Esophagus muscularis mucosa (tissue), 3 donors: ENCODE results near the gene CC2D2B.

Experiments used
- CTCF ChIP-seq, 3 experiments: fragments of 200-600 bp in 2 of 3; fragments of 450-650 bp in 1 of 3; sonication (generic) in 2 of 3; IDR thresholded peaks; one replicate each; pipeline ENCODE4 v1.5.1; 2017 to 2019; ENCODE audit warnings: antibody characterized with exemption in 3 of 3, mild to moderate bottlenecking in 2 of 3, moderate library complexity in 1 of 3
- POLR2AphosphoS5 ChIP-seq, 2 donors: sonication (generic); formaldehyde crosslinking; IDR thresholded peaks; one replicate each; pipeline ENCODE4 v1.6.1; 2017; ENCODE audit warnings: antibody characterized with exemption in 2 of 2

GRCh38 chr10:95873651-95874050 is 34.1 kb upstream of the CC2D2B start:
- TF ChIP-seq POLR2AphosphoS5 (IDR thresholded peaks at IDR 0.05) (no peak), CTCF (IDR thresholded peaks at IDR 0.05) (no peak)
